NB4 (cell line): ENCODE data around the gene TRAPPC8.
A peak's percentile ranks its signal among the peaks of the same experiment; 100 is the strongest.

Source experiments
- DNase-seq: peaks from one replicate; pipeline ENCODE4 v3.0.0; 2010; ENCODE audit warnings: low read depth
- H3K4me3 ChIP-seq: one replicate; pipeline ENCODE4 v1.5.1; 2011; ENCODE audit warnings: mild to moderate bottlenecking, low read depth, low read length, moderate library complexity
- CTCF ChIP-seq: IDR thresholded peaks from one replicate; pipeline ENCODE4 v1.5.1; 2012; ENCODE audit warnings: low read depth, low read length
- MAX ChIP-seq: IDR thresholded peaks from 2 replicates; pipeline ENCODE4 v1.6.1; 2011; ENCODE audit warnings: low read depth, low read length
- MYC ChIP-seq: IDR thresholded peaks from 2 replicates; pipeline ENCODE4 v1.6.1; 2011; ENCODE audit warnings: low read depth, low read length
- POLR2A ChIP-seq: IDR thresholded peaks from 2 replicates; pipeline ENCODE4 v1.6.1; 2011; ENCODE audit warnings: mild to moderate bottlenecking; ENCODE audit not compliant: insufficient read length; ENCODE audit errors: extremely low read depth

TRAPPC8 gene

GRCh38 chr18:31942999-31943877, at the start of gene TRAPPC8:
Gene TRAPPC8, minus strand, starts transcription at chr18:31943128. Its CDS starts 364 bp downstream, at chr18:31942764.
- peak within 1 kb of the TSS; percentile 88 for H3K4me3 ChIP-seq
- TF ChIP-seq MAX (peak; percentile 87), CTCF (no peak), MYC (peak; percentile 58; the same call in 1 of the 2 replicates), POLR2A (peak; percentile 37)
- peak; percentile 98 for DNase-seq

GRCh38 chr18:31990823-31991222, 47.9 kb upstream of the TRAPPC8 start:
- H3K4me3 ChIP-seq, result no peak overlapping the region
- TF ChIP-seq MYC (no peak), MAX (no peak), POLR2A (no peak), CTCF (no peak)
- no peak for DNase-seq

GRCh38 chr18:31983976-31984375, 41.0 kb upstream of the TRAPPC8 start:
- H3K4me3 ChIP-seq, result no peak overlapping the region
- no peak for DNase-seq
- TF ChIP-seq MYC, result no peak
- no peak for TF ChIP-seq POLR2A
- TF ChIP-seq MAX, result no peak
- no peak for TF ChIP-seq CTCF

GRCh38 chr18:31983020-31983419, 40.1 kb upstream of the TRAPPC8 start:
- DNase-seq, result no peak
- H3K4me3 ChIP-seq, result no peak overlapping the region
- TF ChIP-seq CTCF (no peak), MYC (no peak), MAX (no peak), POLR2A (no peak)

GRCh38 chr18:31980863-31981262, 37.9 kb upstream of the TRAPPC8 start:
- H3K4me3 ChIP-seq, result no peak overlapping the region
- DNase-seq, result no peak
- TF ChIP-seq MAX, result no peak

- TF ChIP-seq POLR2A, result no peak
- TF ChIP-seq MAX, result no peak
- no peak for TF ChIP-seq CTCF
- no peak for TF ChIP-seq MYC
- H3K4me3 ChIP-seq, result no peak overlapping the region
- no peak for DNase-seq
Measured at GRCh38 chr18:31979714-31980113, 36.8 kb upstream of the TRAPPC8 start.
